H1 (cell line): Measurements from ENCODE around the gene DCAF8. TPM values are rescaled to one million over a fixed set of nuclear protein-coding genes. Genes with fewer than 3 reads are reported as not detected.

ENCODE experiments used
- CTCF ChIA-PET: fragments of 300-600 bp; sonication (Branson Sonifier 250); formaldehyde crosslinking; loops from one replicate; lab custom pipeline; 2021; ENCODE audit not compliant: partially characterized antibody; lab: Charles Lee
- POLR2A ChIA-PET: fragments of 300-600 bp; sonication (Branson Sonifier 250); formaldehyde crosslinking; loops from one replicate; lab custom pipeline; 2021; ENCODE audit warnings: inconsistent platforms; ENCODE audit not compliant: partially characterized antibody; lab: Charles Lee
- DNase-seq, 2 experiments: peaks; one replicate each; pipeline versions ENCODE4 v3.0.0 to v3.0.0-alpha.2; 2010 to 2022; ENCODE audit warnings: low spot score in 2 of 2, low read depth in 1 of 2, mixed read lengths in 1 of 2
- FAIRE-seq: peaks from 2 replicates; lab custom pipeline; 2011; peaks lifted over from hg19 to GRCh38; lab: Jason Lieb, UNC
- H2AFZ ChIP-seq: 2 replicates; pipeline ENCODE4 v1.8.1; 2012; ENCODE audit warnings: low read length, inconsistent platforms
- H2AK5ac ChIP-seq: 2 replicates; pipeline ENCODE4 v1.6.1; 2013; ENCODE audit warnings: low read depth, low read length
- H2BK120ac ChIP-seq: replicated peaks from 2 replicates; pipeline ENCODE3; 2013; ENCODE audit warnings: low read depth, low read length, inconsistent platforms
- H2BK12ac ChIP-seq: 2 replicates; pipeline ENCODE4 v1.6.1; 2013; ENCODE audit warnings: low read depth, low read length
- H2BK15ac ChIP-seq: 2 replicates; pipeline ENCODE4 v1.6.1; 2013; ENCODE audit warnings: low read length
- H2BK20ac ChIP-seq: 2 replicates; pipeline ENCODE4 v1.6.1; 2013; ENCODE audit warnings: low read length
- H2BK5ac ChIP-seq: 2 replicates; pipeline ENCODE4 v1.6.1; 2013; ENCODE audit warnings: low read depth, low read length
- H3K14ac ChIP-seq: 2 replicates; pipeline ENCODE4 v1.6.1; 2013; ENCODE audit warnings: inconsistent platforms; ENCODE audit not compliant: insufficient read length
- H3K18ac ChIP-seq: 2 replicates; pipeline ENCODE4 v1.6.1; 2013; ENCODE audit warnings: low read length; ENCODE audit errors: extremely low read depth
- H3K23ac ChIP-seq: 2 replicates; pipeline ENCODE4 v1.6.1; 2013; ENCODE audit warnings: inconsistent platforms; ENCODE audit not compliant: insufficient read length
- H3K23me2 ChIP-seq: 2 replicates; pipeline ENCODE4 v1.6.1; 2013; ENCODE audit warnings: low read depth, low read length
- H3K27ac ChIP-seq: 2 replicates; pipeline ENCODE4 v1.6.1; 2011; ENCODE audit warnings: low read depth, low read length, inconsistent platforms
- H3K27me3 ChIP-seq, 4 experiments: replicated peaks in 1 of 4; 1 replicate in 1 of 4; 2 replicates in 3 of 4; pipeline versions ENCODE4 v1.6.1 to v1.8.1; 2011 to 2013; ENCODE audit warnings: low read length in 3 of 4, mild to moderate bottlenecking in 3 of 4, inconsistent platforms in 2 of 4, mixed read lengths in 2 of 4, moderate library complexity in 1 of 4; ENCODE audit not compliant: control insufficient read depth in 3 of 4, insufficient read depth in 3 of 4; ENCODE audit errors: extremely low read depth in 1 of 4
- H3K36me3 ChIP-seq, 4 experiments: 2 replicates each; pipeline versions ENCODE4 v1.6.1 to v1.8.1; 2011 to 2013; ENCODE audit warnings: mild to moderate bottlenecking in 4 of 4, low read length in 3 of 4, moderate library complexity in 2 of 4, control low read depth in 1 of 4, inconsistent platforms in 1 of 4; ENCODE audit not compliant: insufficient read depth in 4 of 4, control insufficient read depth in 2 of 4
- H3K4ac ChIP-seq: replicated peaks from 2 replicates; pipeline ENCODE3; 2013; ENCODE audit warnings: low read length, low read depth, mixed read lengths, inconsistent platforms; ENCODE audit not compliant: insufficient read length
- H3K4me1 ChIP-seq, 4 experiments: replicated peaks in 1 of 4; 1 replicate in 1 of 4; 2 replicates in 3 of 4; pipeline versions ENCODE4 v1.6.1 to v1.8.1; 2011 to 2013; ENCODE audit warnings: low read length in 3 of 4, inconsistent platforms in 2 of 4, mixed read lengths in 1 of 4; ENCODE audit not compliant: insufficient read depth in 4 of 4, control insufficient read depth in 3 of 4
- H3K4me2 ChIP-seq, 2 experiments: 2 replicates each; pipeline versions ENCODE4 v1.6.1 to v1.8.1; 2011 to 2013; ENCODE audit warnings: low read depth in 2 of 2, low read length in 2 of 2, control low read depth in 1 of 2, inconsistent platforms in 1 of 2, mild to moderate bottlenecking in 1 of 2; ENCODE audit not compliant: insufficient read depth in 1 of 2
- H3K4me3 ChIP-seq, 4 experiments: fragments of 200-600, 300-600 bp in 1 of 4; sonication (generic), shearing (Covaris generic), sonication (Bioruptor Twin) in 1 of 4; 2 replicates each; pipeline versions ENCODE4 v1.5.1 to v1.8.1; 2011 to 2016; ENCODE audit warnings: low read length in 4 of 4, low read depth in 3 of 4, control low read depth in 2 of 4, inconsistent platforms in 2 of 4, mild to moderate bottlenecking in 2 of 4, mixed read lengths in 1 of 4, moderate library complexity in 1 of 4; ENCODE audit not compliant: insufficient read depth in 2 of 4; ENCODE audit errors: extremely low read depth in 1 of 4
- H3K56ac ChIP-seq: replicated peaks from 2 replicates; pipeline ENCODE3; 2013; ENCODE audit warnings: low read depth, mild to moderate bottlenecking, mixed read lengths, low read length, inconsistent platforms; ENCODE audit not compliant: insufficient read length
- H3K79me1 ChIP-seq: 2 replicates; pipeline ENCODE4 v1.6.1; 2013; ENCODE audit warnings: low read depth, low read length, control low read depth
- H3K79me2 ChIP-seq, 2 experiments: 2 replicates each; pipeline versions ENCODE4 v1.6.1 to v1.8.1; 2012 to 2013; ENCODE audit warnings: low read length in 2 of 2, mild to moderate bottlenecking in 2 of 2, inconsistent platforms in 1 of 2; ENCODE audit not compliant: insufficient read depth in 2 of 2, control insufficient read depth in 1 of 2
- H3K9ac ChIP-seq, 4 experiments: replicated peaks in 1 of 4; 1 replicate in 1 of 4; 2 replicates in 3 of 4; pipeline versions ENCODE4 v1.6.1 to v1.8.1; 2011 to 2013; ENCODE audit warnings: low read depth in 3 of 4, low read length in 3 of 4, control low read depth in 2 of 4, mild to moderate bottlenecking in 2 of 4, moderate library complexity in 2 of 4, inconsistent platforms in 1 of 4; ENCODE audit errors: extremely low read depth in 1 of 4
- H3K9me3 ChIP-seq, 2 experiments: 2 replicates each; pipeline versions ENCODE4 v1.6.1 to v1.8.1; 2012 to 2013; ENCODE audit warnings: mild to moderate bottlenecking in 2 of 2, moderate library complexity in 2 of 2, control low read depth in 1 of 2, inconsistent platforms in 1 of 2, low read depth in 1 of 2, low read length in 1 of 2, mixed read lengths in 1 of 2; ENCODE audit not compliant: insufficient read depth in 2 of 2
- H4K20me1 ChIP-seq, 2 experiments: replicated peaks in 1 of 2; 2 replicates each; pipeline versions ENCODE3 to v1.8.1; 2011 to 2013; ENCODE audit warnings: inconsistent platforms in 2 of 2, low read length in 2 of 2, mild to moderate bottlenecking in 1 of 2; ENCODE audit not compliant: insufficient read depth in 2 of 2, control insufficient read depth in 1 of 2
- H4K5ac ChIP-seq: 2 replicates; pipeline ENCODE4 v1.6.1; 2013; ENCODE audit warnings: low read length, low read depth, mixed read lengths, inconsistent platforms; ENCODE audit not compliant: insufficient read length
- H4K8ac ChIP-seq: 2 replicates; pipeline ENCODE4 v1.8.0; 2013; ENCODE audit warnings: mild to moderate bottlenecking, moderate library complexity, low read length, inconsistent platforms; ENCODE audit not compliant: insufficient read depth; ENCODE audit errors: extremely low read depth
- H4K91ac ChIP-seq: replicated peaks from 2 replicates; pipeline ENCODE3; 2013; ENCODE audit warnings: low read length, mixed read lengths, inconsistent platforms; ENCODE audit not compliant: insufficient read length
- ATF2 ChIP-seq: IDR thresholded peaks from 2 replicates; pipeline ENCODE4 v1.6.1; 2012; ENCODE audit warnings: low read length, inconsistent platforms
- EGR1 ChIP-seq: IDR thresholded peaks from 2 replicates; pipeline ENCODE4 v1.6.1; 2011; ENCODE audit warnings: low read depth, low read length, borderline replicate concordance
- EP300 ChIP-seq, 2 experiments: IDR thresholded peaks; 1 replicate in 1 of 2; 2 replicates in 1 of 2; pipeline ENCODE4 v1.6.1; 2011 to 2012; ENCODE audit warnings: low read depth in 2 of 2, low read length in 2 of 2, mild to moderate bottlenecking in 2 of 2, borderline replicate concordance in 1 of 2, inconsistent platforms in 1 of 2, moderate library complexity in 1 of 2
- KDM1A ChIP-seq: fragments of 200-600, 300-600 bp; sonication (generic); IDR thresholded peaks from 2 replicates; pipeline ENCODE4 v1.7.1; 2016; ENCODE audit warnings: mild to moderate bottlenecking, low read length, borderline replicate concordance
- RBBP5 ChIP-seq: IDR thresholded peaks from 2 replicates; pipeline ENCODE4 v1.7.1; 2012; ENCODE audit warnings: low read depth, mild to moderate bottlenecking, inconsistent platforms, low read length, moderate library complexity, borderline replicate concordance
- SP1 ChIP-seq: IDR thresholded peaks from 2 replicates; pipeline ENCODE4 v1.6.1; 2011; ENCODE audit warnings: low read depth, low read length
- TEAD4 ChIP-seq: IDR thresholded peaks from 2 replicates; pipeline ENCODE4 v1.6.1; 2012; ENCODE audit warnings: low read depth, low read length, inconsistent platforms, mixed read lengths
- ZNF274 ChIP-seq: IDR thresholded peaks from 2 replicates; pipeline ENCODE4 v1.7.0; 2012; ENCODE audit warnings: low read length, borderline replicate concordance; ENCODE audit errors: extremely low read depth
- WGBS, 2 experiments: shearing (Covaris generic) in 1 of 2; methylation state at CpG; one replicate each; pipeline versions ENCODE4 v1.1.6 to v1.1.7; 2013 to 2015; ENCODE audit warnings: low lambda C conversion rate in 2 of 2, mixed read lengths in 2 of 2, inconsistent platforms in 1 of 2, low coverage in 1 of 2, missing lambda C conversion rate in 1 of 2; ENCODE audit not compliant: insufficient replicate concordance in 2 of 2, insufficient coverage in 1 of 2, insufficient read length in 1 of 2; ENCODE audit errors: extremely low coverage in 1 of 2, missing lambda C conversion rate in 1 of 2; 5-methylcytosine and 5-hydroxymethylcytosine counted together
- polyA plus RNA-seq, 7 experiments: library from polyadenylated mRNA; depleted of rRNA in 3 of 7; stranded (reverse) in 5 of 7; unstranded in 2 of 7; fragments of >200 nt in 5 of 7; fragments of 200-250 nt in 2 of 7; gene quantifications; 1 replicate in 5 of 7; 2 replicates in 1 of 7; 4 replicates in 1 of 7; pipeline versions ENCODE4 v1.2.1 to v1.2.3, GENCODE V29; 2011 to 2013; ENCODE audit warnings: missing spikeins in 2 of 7, mixed read lengths in 2 of 7
- total RNA-seq: library from RNA; stranded (reverse); fragmentation: NEBNext Ultra II Directional; extraction: Animal tissue kit (Norgen Biotek cat#: 25700); gene quantifications from 2 replicates; pipeline ENCODE4 v1.2.1, GENCODE V29; 2021
- TF ChIP-seq, protein P1 (sequence below): IDR thresholded peaks from 2 replicates; pipeline ENCODE4 v1.6.1; 2011; ENCODE audit warnings: low read depth, mild to moderate bottlenecking, low read length; ENCODE audit not compliant: insufficient read depth
- TF ChIP-seq, protein P2 (sequence below): IDR thresholded peaks from 2 replicates; pipeline ENCODE4 v1.6.1; 2012; ENCODE audit warnings: inconsistent platforms

DCAF8 gene
- total and polyA plus RNA-seq, 2 of the 8 experiments (the other 6 are each of a cell fraction or from before 2014, with no cell fraction given) = 68.2 to 110 TPM

GRCh38 chr1:160264795-160265307 lies 2.5 kb upstream of the DCAF8 start:
- no peak overlapping the region for H2BK5ac ChIP-seq
- no peaks in the 10 kb centered on the region; the same call in 1 of the 2 replicates for H3K79me1 ChIP-seq
- H4K20me1 ChIP-seq = no peaks in the 10 kb centered on the region
- no peak overlapping the region for H3K14ac ChIP-seq
- ChIA-PET CTCF (interaction anchor here (1.0 to 4.7 kb wide), 7 partner anchors 11 to 186 kb away, joined by 3 to 19 read pairs (median 5); no protein-coding TSS in a partner anchor), POLR2A (interaction anchor here (1.2 to 7.6 kb wide), 3 partner anchors 11 to 95 kb away, joined by 3 to 58 read pairs (median 4); partner anchors contain the start of gene PEX19)
- H3K56ac ChIP-seq = no peak overlapping the region
- H2AFZ ChIP-seq = no peak overlapping the region
- no peak overlapping the region for H4K91ac ChIP-seq
- H3K18ac ChIP-seq = no peak overlapping the region
- 0 out of 2 replicates have a peak, but pooled peaks cover 2% of the 10 kb centered on the region for H3K23me2 ChIP-seq
- peaks cover 5 to 22% of the 10 kb centered on the region in 2 experiments; a peak in 3 of 4 replicates for H3K79me2 ChIP-seq
- H2BK120ac ChIP-seq = no peak overlapping the region
- no peak overlapping the region for H3K9ac ChIP-seq
- no peaks in the 10 kb centered on the region for H3K9me3 ChIP-seq
- 80% methylated on average over 4 of the region's 4 CpGs; no CpG with 5 or more reads in 1 of the 2 experiments for WGBS, 2 experiments
- DNase-seq (no peak), FAIRE-seq (no peak)
- no peak overlapping the region for H2BK12ac ChIP-seq
- H4K5ac ChIP-seq = no peak overlapping the region
- no peaks in the 10 kb centered on the region for H3K36me3 ChIP-seq
- no peak overlapping the region for H3K27ac ChIP-seq
- no peak overlapping the region for H2BK15ac ChIP-seq
- no peak overlapping the region for H3K4me3 ChIP-seq
- H2BK20ac ChIP-seq = no peak overlapping the region
- H3K23ac ChIP-seq = no peak overlapping the region
- no peak overlapping the region for H3K4ac ChIP-seq
- H4K8ac ChIP-seq = no peak overlapping the region
- peaks cover 0 to 5% (median 4%) of the 10 kb centered on the region in 4 experiments; a peak in 3 of 7 replicates for H3K4me1 ChIP-seq
- no peak overlapping the region for H3K4me2 ChIP-seq
- H3K27me3 ChIP-seq = no peaks in the 10 kb centered on the region
- no peak overlapping the region for H2AK5ac ChIP-seq
- no peak for TF ChIP-seq ZNF274
- no peak for TF ChIP-seq KDM1A
- no peak for TF ChIP-seq RBBP5
- TF ChIP-seq, protein P1, sequence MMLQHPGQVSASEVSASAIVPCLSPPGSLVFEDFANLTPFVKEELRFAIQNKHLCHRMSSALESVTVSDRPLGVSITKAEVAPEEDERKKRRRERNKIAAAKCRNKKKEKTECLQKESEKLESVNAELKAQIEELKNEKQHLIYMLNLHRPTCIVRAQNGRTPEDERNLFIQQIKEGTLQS = no peak
- no peak for TF ChIP-seq ATF2
- no peak for TF ChIP-seq EP300 (IDR thresholded peaks at IDR 0.05; ENCODE audit: borderline replicate concordance in 1 of 2, low read depth in 2 of 2, low read length in 2 of 2)
- TF ChIP-seq EGR1 = no peak
- no peak for TF ChIP-seq SP1
- TF ChIP-seq, protein P2, sequence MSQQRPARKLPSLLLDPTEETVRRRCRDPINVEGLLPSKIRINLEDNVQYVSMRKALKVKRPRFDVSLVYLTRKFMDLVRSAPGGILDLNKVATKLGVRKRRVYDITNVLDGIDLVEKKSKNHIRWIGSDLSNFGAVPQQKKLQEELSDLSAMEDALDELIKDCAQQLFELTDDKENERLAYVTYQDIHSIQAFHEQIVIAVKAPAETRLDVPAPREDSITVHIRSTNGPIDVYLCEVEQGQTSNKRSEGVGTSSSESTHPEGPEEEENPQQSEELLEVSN = no peak
- no peak for TF ChIP-seq TEAD4
